ENCODE data around the gene ERBIN.

DNA sequence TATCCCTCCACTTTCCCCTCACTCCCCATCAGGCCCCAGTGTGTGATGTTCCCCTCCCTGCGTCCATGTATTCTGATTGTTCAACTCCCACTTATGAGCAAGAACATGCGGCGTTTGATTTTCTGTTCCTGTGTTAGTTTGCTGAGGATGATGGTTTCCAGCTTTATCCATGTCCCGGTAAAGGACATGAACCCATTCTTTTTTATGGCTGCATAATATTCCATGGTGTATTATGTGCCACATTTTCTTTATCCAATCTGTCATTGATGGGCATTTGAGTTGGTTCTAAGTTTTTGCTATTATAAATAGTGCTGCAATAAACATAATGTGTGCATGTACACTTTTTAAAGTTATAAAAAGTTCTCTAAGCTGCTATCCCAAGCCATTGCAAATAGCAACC lies 75.6 kb downstream of the ERBIN start:
- TF ChIP-seq EP300 (IDR thresholded peaks at IDR 0.05) (no peak), POLR2A (IDR thresholded peaks at IDR 0.05) (no peak)
- TF ChIP-seq, protein P1, sequence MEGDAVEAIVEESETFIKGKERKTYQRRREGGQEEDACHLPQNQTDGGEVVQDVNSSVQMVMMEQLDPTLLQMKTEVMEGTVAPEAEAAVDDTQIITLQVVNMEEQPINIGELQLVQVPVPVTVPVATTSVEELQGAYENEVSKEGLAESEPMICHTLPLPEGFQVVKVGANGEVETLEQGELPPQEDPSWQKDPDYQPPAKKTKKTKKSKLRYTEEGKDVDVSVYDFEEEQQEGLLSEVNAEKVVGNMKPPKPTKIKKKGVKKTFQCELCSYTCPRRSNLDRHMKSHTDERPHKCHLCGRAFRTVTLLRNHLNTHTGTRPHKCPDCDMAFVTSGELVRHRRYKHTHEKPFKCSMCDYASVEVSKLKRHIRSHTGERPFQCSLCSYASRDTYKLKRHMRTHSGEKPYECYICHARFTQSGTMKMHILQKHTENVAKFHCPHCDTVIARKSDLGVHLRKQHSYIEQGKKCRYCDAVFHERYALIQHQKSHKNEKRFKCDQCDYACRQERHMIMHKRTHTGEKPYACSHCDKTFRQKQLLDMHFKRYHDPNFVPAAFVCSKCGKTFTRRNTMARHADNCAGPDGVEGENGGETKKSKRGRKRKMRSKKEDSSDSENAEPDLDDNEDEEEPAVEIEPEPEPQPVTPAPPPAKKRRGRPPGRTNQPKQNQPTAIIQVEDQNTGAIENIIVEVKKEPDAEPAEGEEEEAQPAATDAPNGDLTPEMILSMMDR (IDR thresholded peaks at IDR 0.05), result no peak
